K562 (cell line): Measurements from ENCODE around the gene TM7SF2. TPM values are rescaled to one million over a fixed set of nuclear protein-coding genes. Genes with fewer than 3 reads are reported as not detected.

Experiments
- BACH1 ChIP-seq: fragments of 200-800 bp; sonication (Bioruptor generic); IDR thresholded peaks from 2 replicates; pipeline ENCODE4 v1.6.1; 2016; ENCODE audit warnings: missing genetic modification characterization, missing compliant biosample characterization
- CSDE1 ChIP-seq, 2 experiments: fragments of 450-650 bp; IDR thresholded peaks; 2 replicates each; pipeline ENCODE4 v1.6.1; 2016; ENCODE audit warnings: mild to moderate bottlenecking in 1 of 2
- E2F1 ChIP-seq: sonication (generic); formaldehyde crosslinking; IDR thresholded peaks from 2 replicates; pipeline ENCODE4 v1.8.1; 2023; ENCODE audit warnings: mild to moderate bottlenecking, missing genetic modification reagents, moderate library complexity
- JUN ChIP-seq, 2 experiments: sonication (generic) in 1 of 2; formaldehyde crosslinking in 1 of 2; IDR thresholded peaks; 2 replicates each; pipeline versions ENCODE4 v1.6.1 to v1.8.0; 2012 to 2022; ENCODE audit warnings: borderline replicate concordance in 2 of 2, mild to moderate bottlenecking in 2 of 2, improper control_type of control experiment in 1 of 2, low read depth in 1 of 2, low read length in 1 of 2, missing genetic modification reagents in 1 of 2
- NFRKB ChIP-seq: fragments of 450-650 bp; IDR thresholded peaks from 2 replicates; pipeline ENCODE4 v1.6.1; 2016; ENCODE audit warnings: low read depth
- TAF15 ChIP-seq: fragments of 200-400 bp; formaldehyde crosslinking; IDR thresholded peaks from 2 replicates; pipeline ENCODE4 v1.6.1; 2017; ENCODE audit warnings: mild to moderate bottlenecking, low read depth, low read length, moderate library complexity
- TCF7 ChIP-seq: sonication (generic); IDR thresholded peaks from 2 replicates; pipeline ENCODE4 v1.6.1; 2016; ENCODE audit warnings: antibody characterized with exemption, borderline replicate concordance
- THRAP3 ChIP-seq: fragments of 450-650 bp; IDR thresholded peaks from 2 replicates; pipeline ENCODE4 v1.6.1; 2016; ENCODE audit warnings: mild to moderate bottlenecking, inconsistent platforms, borderline replicate concordance
- U2AF1 ChIP-seq: fragments of 200-400 bp; formaldehyde crosslinking; optimal IDR thresholded peaks from 2 replicates; pipeline ENCODE3; 2017; ENCODE audit warnings: mild to moderate bottlenecking, low read depth, low read length, moderate library complexity
- ZNF134 ChIP-seq: fragments of 250-450 bp; sonication (Bioruptor Pico); conservative IDR thresholded peaks from 2 replicates; pipeline ENCODE4 v1.4.0; 2020
- ZNF384 ChIP-seq: IDR thresholded peaks from 2 replicates; pipeline ENCODE4 v1.6.1; 2012; ENCODE audit warnings: low read depth, low read length, improper control_type of control experiment
- polyA plus RNA-seq, 8 experiments: library from polyadenylated mRNA; depleted of rRNA in 4 of 8; stranded (reverse) in 5 of 8; unstranded in 3 of 8; fragments of >200 nt; fragmentation: Nextera tagmentation in 2 of 8; fragmentation: Illumina TruSeq in 1 of 8; extraction: Ambion mirVana in 2 of 8; extraction: Trizol in 1 of 8; gene quantifications; 2 replicates each; pipeline versions ENCODE4 v1.2.1 to v1.2.3, GENCODE V29; 2011 to 2014; ENCODE audit warnings: inconsistent platforms in 1 of 8, missing spikeins in 1 of 8
- total RNA-seq, 7 experiments: library from RNA; depleted of rRNA in 6 of 7; stranded (reverse); fragments of >200 nt in 6 of 7; fragmentation: Illumina TruSeq in 2 of 7; extraction: Trizol in 2 of 7; gene quantifications; 2 replicates each; pipeline versions ENCODE4 v1.2.1 to v1.2.3, GENCODE V29; 2011 to 2021; ENCODE audit warnings: low replicate concordance in 1 of 7
- TF ChIP-seq, protein P1 (sequence below): fragments of 450-650 bp; formaldehyde crosslinking; IDR thresholded peaks from 2 replicates; pipeline ENCODE4 v1.4.0; 2020; ENCODE audit warnings: mild to moderate bottlenecking, moderate library complexity
- TF ChIP-seq, protein P2 (sequence below), 3 experiments: fragments of 200-800 bp in 1 of 3; sonication (Bioruptor generic) in 1 of 3; sonication (generic) in 1 of 3; formaldehyde crosslinking in 1 of 3; IDR thresholded peaks; 2 replicates each; pipeline versions ENCODE4 v1.6.1 to v1.8.0; 2016 to 2022; ENCODE audit warnings: mild to moderate bottlenecking in 2 of 3, missing compliant biosample characterization in 2 of 3, missing genetic modification characterization in 2 of 3, missing genetic modification reagents in 1 of 3
- TF ChIP-seq, protein P3 (sequence below): fragments of 450-650 bp; formaldehyde crosslinking; IDR thresholded peaks from 2 replicates; pipeline ENCODE4 v1.4.0; 2020; ENCODE audit warnings: mild to moderate bottlenecking
- TF ChIP-seq, protein P4 (sequence below): IDR thresholded peaks from 2 replicates; pipeline ENCODE4 v1.6.1; 2011; ENCODE audit warnings: borderline replicate concordance, low read depth, mild to moderate bottlenecking, moderate library complexity, low read length; ENCODE audit not compliant: insufficient read depth, poor library complexity, severe bottlenecking
- TF ChIP-seq, protein P5 (sequence below): fragments of 250-450 bp; sonication (Bioruptor Pico); IDR thresholded peaks from 2 replicates; pipeline ENCODE4 v1.5.0; 2020; ENCODE audit warnings: mild to moderate bottlenecking, borderline replicate concordance

Gene TM7SF2
- total and polyA plus RNA-seq, 9 of the 15 experiments (the other 6 are each of a cell fraction or from before 2014, with no cell fraction given) = 1.2 to 22.0 (median 14.3) TPM

- TF ChIP-seq, protein P1, sequence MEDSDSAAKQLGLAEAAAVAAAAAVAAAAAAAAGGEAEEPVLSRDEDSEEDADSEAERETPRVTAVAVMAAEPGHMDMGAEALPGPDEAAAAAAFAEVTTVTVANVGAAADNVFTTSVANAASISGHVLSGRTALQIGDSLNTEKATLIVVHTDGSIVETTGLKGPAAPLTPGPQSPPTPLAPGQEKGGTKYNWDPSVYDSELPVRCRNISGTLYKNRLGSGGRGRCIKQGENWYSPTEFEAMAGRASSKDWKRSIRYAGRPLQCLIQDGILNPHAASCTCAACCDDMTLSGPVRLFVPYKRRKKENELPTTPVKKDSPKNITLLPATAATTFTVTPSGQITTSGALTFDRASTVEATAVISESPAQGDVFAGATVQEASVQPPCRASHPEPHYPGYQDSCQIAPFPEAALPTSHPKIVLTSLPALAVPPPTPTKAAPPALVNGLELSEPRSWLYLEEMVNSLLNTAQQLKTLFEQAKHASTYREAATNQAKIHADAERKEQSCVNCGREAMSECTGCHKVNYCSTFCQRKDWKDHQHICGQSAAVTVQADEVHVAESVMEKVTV = peak; percentile 43
- TF ChIP-seq E2F1 (CRISPR knock-in tag) = no peak
- TF ChIP-seq, protein P2, sequence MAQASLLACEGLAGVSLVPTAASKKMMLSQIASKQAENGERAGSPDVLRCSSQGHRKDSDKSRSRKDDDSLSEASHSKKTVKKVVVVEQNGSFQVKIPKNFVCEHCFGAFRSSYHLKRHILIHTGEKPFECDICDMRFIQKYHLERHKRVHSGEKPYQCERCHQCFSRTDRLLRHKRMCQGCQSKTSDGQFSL (CRISPR knock-in tag; IDR thresholded peaks at IDR 0.05) = peak; percentile 80
- TF ChIP-seq, protein P2 (tag; IDR thresholded peaks at IDR 0.05) = peak in 1 of 2 experiments; percentile 89; a peak in 2 of 4 replicates
- TF ChIP-seq BACH1 (tag) = no peak
- peak; percentile 79; the same call in 1 of the 2 replicates for TF ChIP-seq TCF7
- no peak for TF ChIP-seq TAF15
- no peak for TF ChIP-seq CSDE1 (IDR thresholded peaks at IDR 0.05)
- TF ChIP-seq, protein P3, sequence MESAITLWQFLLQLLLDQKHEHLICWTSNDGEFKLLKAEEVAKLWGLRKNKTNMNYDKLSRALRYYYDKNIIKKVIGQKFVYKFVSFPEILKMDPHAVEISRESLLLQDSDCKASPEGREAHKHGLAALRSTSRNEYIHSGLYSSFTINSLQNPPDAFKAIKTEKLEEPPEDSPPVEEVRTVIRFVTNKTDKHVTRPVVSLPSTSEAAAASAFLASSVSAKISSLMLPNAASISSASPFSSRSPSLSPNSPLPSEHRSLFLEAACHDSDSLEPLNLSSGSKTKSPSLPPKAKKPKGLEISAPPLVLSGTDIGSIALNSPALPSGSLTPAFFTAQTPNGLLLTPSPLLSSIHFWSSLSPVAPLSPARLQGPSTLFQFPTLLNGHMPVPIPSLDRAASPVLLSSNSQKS = no peak
- no peak for TF ChIP-seq U2AF1
- peak; percentile 94 for TF ChIP-seq NFRKB
- TF ChIP-seq JUN (IDR thresholded peaks at IDR 0.05; ENCODE audit: borderline replicate concordance, low read depth, low read length) = peak; percentile 48
- no peak for TF ChIP-seq JUN (CRISPR knock-in tag; IDR thresholded peaks at IDR 0.05; ENCODE audit: borderline replicate concordance)
- TF ChIP-seq, protein P4, sequence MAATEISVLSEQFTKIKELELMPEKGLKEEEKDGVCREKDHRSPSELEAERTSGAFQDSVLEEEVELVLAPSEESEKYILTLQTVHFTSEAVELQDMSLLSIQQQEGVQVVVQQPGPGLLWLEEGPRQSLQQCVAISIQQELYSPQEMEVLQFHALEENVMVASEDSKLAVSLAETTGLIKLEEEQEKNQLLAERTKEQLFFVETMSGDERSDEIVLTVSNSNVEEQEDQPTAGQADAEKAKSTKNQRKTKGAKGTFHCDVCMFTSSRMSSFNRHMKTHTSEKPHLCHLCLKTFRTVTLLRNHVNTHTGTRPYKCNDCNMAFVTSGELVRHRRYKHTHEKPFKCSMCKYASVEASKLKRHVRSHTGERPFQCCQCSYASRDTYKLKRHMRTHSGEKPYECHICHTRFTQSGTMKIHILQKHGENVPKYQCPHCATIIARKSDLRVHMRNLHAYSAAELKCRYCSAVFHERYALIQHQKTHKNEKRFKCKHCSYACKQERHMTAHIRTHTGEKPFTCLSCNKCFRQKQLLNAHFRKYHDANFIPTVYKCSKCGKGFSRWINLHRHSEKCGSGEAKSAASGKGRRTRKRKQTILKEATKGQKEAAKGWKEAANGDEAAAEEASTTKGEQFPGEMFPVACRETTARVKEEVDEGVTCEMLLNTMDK = no peak
- no peak for TF ChIP-seq ZNF134 (CRISPR knock-in tag)
- TF ChIP-seq, protein P5, sequence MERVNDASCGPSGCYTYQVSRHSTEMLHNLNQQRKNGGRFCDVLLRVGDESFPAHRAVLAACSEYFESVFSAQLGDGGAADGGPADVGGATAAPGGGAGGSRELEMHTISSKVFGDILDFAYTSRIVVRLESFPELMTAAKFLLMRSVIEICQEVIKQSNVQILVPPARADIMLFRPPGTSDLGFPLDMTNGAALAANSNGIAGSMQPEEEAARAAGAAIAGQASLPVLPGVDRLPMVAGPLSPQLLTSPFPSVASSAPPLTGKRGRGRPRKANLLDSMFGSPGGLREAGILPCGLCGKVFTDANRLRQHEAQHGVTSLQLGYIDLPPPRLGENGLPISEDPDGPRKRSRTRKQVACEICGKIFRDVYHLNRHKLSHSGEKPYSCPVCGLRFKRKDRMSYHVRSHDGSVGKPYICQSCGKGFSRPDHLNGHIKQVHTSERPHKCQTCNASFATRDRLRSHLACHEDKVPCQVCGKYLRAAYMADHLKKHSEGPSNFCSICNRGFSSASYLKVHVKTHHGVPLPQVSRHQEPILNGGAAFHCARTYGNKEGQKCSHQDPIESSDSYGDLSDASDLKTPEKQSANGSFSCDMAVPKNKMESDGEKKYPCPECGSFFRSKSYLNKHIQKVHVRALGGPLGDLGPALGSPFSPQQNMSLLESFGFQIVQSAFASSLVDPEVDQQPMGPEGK (CRISPR knock-in tag) = no peak
- peak; percentile 87 for TF ChIP-seq ZNF384
- peak; percentile 37; the same call in 1 of the 2 replicates for TF ChIP-seq THRAP3
Observed at GRCh38 chr11:65095974-65096806, 15.5 kb upstream of the TM7SF2 start, which contains the start of gene VPS51 (continued).
